HG03442 (cell line): ENCODE measurements around the gene SLC9A5.

Source experiments
- ATAC-seq: cut with Tn5 transposase; IDR thresholded peaks from one replicate; pipeline ENCODE4 v1.9.1; 2021; ENCODE audit warnings: mild to moderate bottlenecking, moderate library complexity; ENCODE audit not compliant: unreplicated experiment

Gene SLC9A5, protein sequence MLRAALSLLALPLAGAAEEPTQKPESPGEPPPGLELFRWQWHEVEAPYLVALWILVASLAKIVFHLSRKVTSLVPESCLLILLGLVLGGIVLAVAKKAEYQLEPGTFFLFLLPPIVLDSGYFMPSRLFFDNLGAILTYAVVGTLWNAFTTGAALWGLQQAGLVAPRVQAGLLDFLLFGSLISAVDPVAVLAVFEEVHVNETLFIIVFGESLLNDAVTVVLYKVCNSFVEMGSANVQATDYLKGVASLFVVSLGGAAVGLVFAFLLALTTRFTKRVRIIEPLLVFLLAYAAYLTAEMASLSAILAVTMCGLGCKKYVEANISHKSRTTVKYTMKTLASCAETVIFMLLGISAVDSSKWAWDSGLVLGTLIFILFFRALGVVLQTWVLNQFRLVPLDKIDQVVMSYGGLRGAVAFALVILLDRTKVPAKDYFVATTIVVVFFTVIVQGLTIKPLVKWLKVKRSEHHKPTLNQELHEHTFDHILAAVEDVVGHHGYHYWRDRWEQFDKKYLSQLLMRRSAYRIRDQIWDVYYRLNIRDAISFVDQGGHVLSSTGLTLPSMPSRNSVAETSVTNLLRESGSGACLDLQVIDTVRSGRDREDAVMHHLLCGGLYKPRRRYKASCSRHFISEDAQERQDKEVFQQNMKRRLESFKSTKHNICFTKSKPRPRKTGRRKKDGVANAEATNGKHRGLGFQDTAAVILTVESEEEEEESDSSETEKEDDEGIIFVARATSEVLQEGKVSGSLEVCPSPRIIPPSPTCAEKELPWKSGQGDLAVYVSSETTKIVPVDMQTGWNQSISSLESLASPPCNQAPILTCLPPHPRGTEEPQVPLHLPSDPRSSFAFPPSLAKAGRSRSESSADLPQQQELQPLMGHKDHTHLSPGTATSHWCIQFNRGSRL

DNA sequence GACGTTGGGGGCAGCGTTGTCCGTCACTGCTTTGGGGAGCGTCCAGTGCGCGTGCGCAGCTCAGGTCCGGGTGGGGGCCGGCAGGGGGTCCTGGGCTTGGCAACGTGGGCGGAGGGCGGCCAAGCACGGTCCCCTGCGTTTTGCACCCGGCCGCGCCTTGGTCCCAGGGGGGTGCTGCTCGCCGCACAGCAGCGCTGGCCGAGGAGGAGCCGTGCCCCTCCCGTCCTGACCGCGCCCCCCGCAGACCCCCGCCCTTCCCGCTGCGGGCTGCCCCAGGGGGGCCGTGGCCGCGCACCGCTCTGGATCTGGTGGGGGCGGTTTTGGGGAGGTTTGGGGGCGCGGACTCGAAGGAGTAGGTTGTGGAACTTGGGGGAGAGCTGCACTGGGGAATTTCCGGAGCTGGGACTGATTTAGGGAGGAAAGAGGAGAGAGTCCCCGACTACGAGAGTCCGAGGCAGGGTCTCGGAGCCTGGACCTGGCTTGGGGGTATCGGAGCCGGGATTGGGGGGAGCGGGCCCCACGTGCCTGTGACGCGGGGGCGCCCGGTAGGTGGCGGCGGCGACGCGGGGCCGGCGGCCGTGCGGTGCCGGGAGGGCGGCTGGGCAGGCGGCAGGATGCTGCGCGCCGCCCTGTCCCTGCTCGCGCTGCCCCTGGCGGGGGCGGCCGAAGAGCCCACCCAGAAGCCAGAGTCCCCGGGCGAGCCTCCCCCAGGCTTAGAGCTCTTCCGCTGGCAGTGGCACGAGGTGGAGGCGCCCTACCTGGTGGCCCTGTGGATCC, at the start of gene SLC9A5:
Gene SLC9A5, plus strand, starts transcription at position 579 of the 777 bp plus-strand sequence. Its CDS starts 36 bp downstream, at position 615.
- no peak for ATAC-seq

DNA sequence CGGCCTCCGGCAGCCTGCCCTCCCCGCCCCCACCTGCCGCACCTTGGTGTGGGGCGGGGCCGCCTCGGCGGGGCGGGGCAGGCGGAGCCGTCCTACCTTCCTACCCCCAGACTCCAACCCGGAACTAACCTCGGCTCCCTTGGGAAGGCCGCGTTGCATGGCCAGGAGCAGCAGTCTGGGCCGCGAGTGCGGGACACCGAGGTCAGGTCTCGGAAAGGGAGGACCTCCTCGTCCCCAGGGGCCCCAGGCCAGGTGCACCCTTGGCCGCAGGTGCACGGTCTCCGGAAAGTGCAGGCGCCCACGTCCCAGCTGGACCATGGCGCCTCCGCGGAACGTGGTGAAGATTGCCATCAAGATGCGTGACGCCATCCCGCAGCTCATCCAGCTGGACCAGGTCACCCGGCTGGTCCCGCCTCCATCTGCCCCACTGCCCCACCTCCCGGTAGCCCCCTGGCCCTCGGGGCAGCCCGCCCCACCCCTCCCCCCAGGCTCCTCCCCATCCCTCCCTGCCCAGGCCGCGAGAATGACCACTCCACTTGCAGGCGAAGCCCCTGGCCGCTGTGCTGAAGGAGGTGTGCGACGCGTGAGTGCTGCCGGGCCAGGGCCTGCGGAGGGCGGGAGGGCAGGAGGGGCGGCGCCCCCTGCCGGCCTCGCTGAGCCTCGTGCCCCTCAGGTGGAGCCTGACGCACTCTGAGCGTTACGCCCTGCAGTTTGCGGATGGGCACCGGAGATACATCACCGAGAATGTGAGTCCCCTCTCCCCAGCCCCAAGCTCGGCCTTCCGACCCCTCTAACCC, 49.6 kb upstream of the SLC9A5 start, which contains the start of gene ELMO3:
Gene ELMO3, plus strand, starts transcription at position 121 of the 797 bp plus-strand sequence. Its CDS starts 196 bp downstream, at position 317.
- no peak for ATAC-seq

DNA sequence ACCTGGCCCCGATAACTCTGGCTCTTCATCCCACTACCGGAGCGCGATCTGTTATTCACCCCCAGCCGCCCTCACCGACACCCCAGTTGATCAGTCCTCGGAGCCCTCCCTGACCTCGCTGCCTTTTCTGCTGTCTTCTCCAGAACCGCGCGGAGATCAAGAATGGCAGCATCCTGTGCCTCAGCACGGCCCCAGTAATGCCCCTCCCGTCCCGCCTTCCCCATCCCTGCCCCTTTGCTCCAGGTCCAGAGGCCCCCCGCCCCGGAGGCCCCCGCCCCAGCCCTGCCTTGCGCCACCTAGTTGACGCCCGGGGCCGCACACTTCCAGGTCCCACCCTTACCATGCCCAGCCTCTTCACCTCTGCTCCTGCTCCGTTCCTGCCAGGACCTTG, 49.0 kb upstream of the SLC9A5 start:
- no peak for ATAC-seq

DNA sequence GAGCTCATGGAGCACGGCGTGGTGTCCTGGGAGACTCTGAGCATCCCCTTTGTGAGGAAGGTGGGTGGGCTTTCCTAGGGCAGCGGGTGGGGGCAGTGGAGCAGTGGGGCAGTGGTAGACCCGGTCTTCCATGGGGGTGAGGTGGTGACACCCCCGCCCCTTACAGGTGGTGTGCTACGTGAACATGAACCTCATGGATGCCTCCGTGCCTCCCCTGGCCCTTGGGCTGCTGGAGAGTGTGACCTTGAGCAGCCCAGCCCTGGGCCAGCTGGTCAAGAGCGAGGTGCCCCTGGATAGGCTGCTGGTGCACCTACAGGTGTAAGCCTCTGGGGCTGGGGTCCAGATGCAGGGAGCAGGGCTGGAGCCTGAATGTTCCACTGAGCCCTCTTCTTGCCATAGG, 48.3 kb upstream of the SLC9A5 start:
- no peak for ATAC-seq

DNA sequence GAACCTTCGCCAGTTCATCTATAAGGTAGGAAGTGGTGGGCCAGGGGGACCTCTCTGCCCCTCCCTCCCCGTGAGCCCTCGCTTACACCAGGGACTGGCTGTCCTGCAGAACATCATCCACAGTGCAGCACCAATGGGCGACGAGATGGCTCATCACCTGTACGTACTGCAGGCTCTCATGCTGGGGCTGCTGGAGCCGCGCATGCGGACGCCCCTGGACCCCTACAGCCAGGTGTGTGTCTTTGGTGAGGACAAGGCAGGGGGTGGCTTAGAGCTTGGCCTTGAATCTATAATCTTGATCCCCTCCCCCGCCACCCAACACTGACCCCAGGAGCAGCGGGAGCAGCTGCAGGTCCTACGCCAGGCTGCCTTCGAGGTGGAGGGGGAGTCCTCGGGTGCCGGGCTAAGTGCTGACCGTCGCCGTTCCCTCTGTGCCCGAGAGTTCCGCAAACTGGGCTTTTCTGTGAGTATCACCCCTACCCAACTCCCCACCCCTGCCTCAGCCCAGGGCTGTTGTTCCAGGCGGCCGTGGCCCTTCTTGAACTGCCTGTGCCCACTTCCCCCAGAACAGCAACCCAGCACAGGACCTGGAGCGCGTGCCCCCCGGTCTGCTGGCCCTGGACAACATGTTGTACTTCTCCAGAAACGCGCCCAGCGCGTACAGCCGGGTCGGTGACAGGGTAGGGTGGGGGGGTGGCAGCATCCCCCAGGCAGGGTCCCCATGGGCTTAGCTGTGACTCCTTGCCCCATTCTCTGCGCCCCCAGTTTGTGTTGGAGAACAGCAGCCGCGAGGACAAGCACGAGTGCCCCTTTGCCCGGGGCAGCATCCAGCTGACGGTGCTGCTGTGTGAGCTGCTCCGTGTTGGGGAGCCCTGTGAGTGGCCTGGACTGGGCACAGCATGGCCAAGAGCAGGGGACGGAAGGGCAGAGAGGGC, 47.1 kb upstream of the SLC9A5 start:
- ATAC-seq, result no peak

DNA sequence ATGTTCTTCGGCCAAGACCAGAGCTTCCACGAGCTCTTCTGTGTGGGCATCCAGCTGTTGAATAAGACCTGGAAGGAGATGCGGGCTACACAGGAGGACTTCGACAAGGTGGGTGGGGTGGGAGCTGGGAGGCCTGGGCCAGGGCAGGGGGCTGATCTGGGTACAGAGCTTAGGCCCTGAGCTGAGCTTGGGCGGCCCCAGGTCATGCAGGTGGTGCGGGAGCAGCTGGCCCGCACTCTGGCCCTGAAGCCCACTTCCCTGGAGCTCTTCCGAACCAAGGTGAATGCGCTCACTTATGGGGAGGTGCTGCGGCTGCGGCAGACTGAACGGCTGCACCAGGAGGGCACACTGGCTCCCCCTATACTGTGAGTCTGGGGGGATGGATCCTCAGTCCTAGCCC, 46.4 kb upstream of the SLC9A5 start:
- ATAC-seq, result no peak

DNA sequence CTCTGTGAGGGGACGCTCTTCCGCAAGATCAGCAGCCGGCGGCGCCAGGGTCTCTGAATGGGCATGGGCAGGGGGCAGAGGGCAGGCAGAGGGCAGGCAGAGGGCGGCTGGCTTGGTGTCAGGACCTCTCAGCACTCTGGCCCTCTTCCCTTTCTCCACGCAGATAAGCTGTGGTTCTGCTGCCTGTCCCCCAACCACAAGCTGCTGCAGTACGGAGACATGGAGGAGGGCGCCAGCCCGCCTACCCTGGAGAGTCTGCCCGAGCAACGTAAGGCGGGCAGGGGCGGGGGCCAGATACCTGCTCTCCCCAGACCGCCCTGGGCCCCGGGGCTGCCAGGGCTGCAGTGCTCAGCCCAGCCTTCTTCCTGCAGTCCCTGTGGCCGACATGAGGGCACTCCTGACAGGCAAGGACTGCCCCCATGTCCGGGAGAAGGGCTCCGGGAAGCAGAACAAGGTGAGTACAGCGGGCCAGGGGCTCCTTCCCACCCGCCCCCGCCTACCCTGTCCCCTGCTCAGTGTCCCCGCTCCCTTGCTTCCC, 45.8 kb upstream of the SLC9A5 start:
- no peak for ATAC-seq

DNA sequence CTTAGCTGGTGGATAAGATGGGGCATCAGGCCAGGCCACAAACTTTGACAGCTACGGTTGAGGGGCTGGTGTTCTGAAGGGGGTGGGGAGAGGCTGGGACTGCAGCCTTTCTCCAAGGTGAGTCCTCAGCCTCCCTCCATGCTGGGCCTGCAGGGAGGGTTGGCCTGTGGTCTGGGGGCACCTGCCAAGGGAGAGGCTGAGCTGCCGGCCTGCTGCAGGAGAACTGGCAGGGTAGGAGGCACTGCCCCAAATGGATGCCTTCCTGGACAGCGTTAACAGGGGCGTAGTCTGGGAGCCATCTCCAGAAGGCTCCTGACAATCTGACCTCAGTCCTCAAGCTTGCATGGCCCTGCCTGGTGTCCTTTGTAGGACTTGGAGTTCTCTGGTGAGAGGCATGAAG, 44.7 kb upstream of the SLC9A5 start:
- no peak for ATAC-seq

DNA sequence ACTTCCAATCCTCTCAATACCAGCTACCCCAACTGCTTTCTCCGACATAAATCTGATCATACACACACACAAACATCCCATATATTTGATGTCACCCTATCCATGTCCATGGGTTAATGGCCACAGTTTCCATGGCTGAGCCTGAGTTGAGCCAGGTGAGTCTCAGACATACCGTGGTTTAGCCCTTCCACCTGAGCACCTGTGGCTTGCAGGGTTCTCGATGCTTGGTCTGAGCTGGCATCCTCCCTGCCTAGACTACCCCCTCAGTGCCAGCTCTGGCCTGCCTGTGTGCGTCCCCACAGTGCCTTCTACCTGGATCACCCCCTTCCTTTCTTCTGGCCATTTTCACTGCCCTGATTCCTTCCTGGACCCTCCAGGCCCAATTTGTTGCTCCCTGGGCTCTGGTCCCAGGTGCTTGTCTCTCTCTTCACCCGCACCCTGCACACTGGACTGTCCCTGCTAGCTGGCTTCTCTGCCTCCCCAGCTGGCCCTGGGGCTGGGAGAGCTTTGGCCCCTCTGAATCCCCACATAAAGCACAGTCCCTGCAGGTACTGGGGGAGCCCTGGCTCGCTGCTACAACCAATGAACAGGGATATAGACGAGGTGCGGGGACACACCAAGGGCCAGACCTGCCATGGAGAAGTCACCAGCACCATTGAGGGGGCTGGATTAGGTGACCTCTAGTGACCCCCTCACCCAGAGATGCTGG, 42.5 kb upstream of the SLC9A5 start:
- no peak for ATAC-seq

DNA sequence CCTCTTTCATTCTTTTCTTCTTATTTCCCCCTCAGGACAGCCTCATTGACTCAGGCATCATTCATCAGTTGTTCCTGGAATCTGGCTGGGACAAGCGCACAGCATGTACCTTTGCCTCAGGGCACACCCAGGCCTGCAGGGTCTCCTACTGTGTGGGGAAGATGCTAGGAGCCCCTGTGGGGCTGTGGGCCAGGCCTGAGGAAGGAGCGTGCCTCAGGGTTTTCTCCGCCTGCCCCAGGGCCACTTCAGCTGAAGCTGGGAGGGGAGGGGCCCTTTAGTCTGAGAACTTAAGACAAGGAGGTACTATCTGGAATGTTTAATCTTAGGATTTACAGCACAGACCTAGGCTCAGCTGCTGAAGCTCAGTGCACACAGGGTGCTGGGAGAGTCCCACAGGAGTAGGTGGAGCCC, 41.9 kb upstream of the SLC9A5 start:
- ATAC-seq, result no peak

DNA sequence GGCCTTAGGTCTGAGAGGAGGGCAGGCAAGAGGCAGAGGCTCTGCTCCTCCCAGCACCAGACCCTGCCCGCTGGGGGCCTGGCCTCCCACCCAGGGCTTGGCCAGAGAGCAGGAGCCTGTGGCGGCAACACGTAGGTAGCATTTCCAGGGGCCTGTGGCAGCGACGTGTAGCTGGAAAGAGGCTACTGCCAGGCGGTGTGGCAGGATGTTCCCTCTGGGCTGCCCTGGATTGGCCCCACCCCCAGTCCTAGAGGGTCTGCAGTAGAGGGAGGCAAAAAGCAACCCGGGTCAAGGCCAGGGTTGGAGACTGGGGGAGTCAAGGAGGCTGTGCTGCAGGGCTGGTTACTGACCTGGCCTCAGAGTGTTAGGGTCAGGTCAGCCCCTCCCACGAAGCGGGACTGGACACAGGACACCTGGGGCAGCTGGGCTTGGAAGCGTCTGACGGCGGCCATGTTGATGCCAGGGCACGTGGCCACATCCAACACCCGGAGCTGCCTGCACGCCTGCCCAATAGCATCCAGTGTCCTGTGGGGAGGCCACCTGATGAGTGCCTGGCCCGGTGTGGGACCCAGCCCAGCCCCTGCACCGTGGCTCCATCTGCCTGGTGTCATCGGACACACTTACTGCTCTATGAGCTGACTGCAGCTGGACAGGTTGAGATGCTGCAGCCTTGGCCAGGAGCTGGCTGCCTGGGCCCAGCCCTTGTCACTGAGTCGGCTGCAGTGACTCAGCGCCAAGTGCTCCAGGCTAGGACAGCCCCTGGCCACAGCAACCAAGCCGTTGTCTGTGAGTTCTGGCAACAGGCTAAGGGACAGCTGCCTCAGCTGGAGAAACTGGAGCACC, 41.3 kb upstream of the SLC9A5 start:
- ATAC-seq, result no peak

DNA sequence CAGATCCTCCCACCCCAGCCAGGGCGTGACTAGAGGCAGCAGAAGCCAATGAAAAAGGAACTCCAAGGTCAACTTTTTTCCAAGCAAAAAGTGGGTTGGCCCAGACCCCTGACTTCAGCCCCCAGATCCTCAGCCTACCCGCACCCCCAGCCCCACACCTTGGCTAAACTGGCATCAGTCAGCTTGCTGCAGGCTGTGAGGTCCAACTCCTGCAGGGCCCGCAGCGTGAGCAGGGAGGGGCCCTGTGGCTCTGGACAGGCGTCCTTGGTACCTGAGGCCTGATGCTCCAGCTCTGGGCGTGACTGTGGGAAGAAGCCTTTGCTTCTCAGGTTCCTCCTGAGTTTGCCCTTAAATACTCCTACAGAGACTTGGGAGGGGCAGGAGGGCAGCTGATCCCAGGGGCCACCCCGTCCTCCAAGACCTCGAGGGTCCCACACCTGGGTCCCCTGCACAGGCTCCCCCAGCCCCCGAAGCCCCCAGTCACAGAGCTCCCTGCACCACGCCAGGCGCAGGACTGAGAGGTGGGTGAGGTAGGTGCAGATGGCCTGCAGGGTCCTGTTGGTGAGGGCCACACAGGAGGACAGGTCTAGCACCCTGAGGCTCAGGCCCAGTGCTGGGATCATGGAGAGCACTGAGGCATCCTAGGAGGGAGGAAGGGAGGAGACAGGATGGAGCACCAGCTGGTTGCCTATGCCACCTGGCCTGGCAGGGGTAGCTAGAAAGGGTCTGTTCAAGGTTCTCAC, 40.5 kb upstream of the SLC9A5 start:
- ATAC-seq, result no peak

DNA sequence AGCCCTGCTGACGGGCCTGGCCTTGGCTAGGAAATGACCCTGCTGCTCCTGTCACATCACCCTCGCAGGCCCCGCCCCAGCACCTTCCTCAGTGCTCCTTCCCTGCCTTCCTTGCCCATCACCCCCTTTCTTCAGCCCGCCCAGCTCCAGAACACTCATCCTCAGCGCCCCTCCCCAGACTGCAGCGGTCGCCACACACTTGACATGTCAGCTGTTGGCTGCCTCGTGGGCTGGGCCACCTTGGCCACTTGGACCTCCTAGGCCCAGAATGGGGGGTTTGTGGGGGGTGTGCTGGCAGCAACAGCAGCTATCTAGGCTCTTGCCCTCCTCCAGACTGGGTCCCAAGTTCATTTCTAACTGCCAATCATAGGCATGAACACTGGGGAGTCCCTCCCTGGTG, 39.2 kb upstream of the SLC9A5 start:
- no peak for ATAC-seq

DNA sequence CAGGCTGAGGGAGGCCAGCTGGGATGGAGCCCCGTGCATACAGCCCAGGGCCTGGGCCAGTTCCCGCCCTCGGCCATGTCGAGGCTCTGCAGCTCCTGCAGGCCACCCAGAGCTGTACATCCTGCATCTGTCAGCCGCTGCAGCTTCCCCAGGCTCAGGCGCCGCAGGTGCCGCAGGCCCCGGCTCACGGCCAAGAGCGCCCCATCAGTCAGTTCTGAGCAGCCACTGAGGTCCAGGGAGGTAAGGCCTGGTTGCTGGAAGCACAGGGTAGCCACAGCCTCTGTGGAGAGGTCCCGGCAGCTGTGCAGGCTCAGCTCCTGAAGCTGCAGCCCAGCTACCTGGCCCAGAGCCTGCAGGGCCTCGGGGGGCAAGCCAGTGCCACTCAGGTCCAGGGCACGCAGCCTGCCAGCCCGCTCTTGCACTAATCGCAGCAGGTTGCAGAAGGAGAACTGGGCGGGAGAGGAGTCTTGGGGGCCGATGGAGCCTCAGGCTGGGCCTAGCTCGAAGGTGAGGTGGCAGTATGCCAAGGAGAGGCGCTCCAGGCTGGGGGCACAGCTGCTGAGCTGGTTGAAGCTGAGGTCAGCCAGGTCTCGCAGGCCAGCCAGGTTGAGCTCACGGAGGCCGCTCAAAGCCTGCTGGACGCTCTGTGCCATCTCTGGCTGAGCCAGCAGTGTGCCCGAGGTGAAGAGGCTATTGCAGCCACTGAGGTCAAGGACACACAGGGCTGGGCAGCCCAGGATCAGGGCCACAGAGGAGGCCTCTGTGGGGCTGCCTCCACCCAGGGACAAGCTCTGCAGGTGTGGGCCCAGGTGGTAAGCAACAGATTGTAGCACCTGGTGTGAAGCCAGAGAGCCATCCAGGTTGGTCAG, 38.5 kb upstream of the SLC9A5 start:
- no peak for ATAC-seq

DNA sequence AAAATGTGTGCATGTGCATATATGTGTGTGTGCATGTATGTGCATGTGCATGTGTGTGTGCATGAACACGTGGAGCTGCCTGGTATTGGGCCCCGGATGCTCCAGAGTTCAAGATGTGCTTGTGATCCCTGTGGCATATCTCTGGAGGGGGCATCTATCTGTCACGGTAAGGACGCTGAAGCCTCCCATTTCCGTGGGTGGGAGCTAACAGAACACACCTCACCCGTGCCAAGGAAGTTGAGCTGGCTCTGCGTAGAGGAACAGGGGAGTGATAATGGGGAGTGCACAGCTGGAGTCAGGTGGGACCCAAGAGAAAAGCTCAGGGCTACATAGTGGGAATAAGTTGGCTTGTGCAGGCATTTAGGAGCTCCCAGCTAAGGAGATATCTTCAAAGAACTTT, 37.1 kb upstream of the SLC9A5 start:
- ATAC-seq, result no peak

DNA sequence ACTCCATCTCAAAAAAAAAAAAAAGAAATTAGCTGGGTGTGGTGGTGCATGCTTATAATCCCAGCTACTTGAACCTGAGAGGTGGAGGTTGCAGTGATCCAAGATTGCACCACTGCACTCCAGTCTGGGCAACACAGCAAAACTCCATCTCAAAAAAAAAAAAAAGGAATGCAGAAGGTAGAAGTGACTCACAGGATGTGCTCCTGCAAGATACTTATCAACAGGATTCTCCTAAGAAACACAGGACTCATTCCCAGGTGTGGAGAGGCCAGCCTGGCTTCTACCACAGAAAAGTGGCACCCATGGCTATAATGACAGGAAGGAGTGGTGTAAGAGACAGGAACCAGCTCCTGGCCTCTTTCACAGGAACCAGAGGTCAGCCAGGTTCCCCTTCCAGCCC, 36.0 kb upstream of the SLC9A5 start:
- no peak for ATAC-seq
